H9 (cell line): Measurements from ENCODE around the gene SLC25A46. TPM values are rescaled to one million over a fixed set of nuclear protein-coding genes. Genes with fewer than 3 reads are reported as not detected.

Source experiments
- DNase-seq: peaks from one replicate; pipeline ENCODE4 v3.0.0-alpha.2; 2017
- H2AFZ ChIP-seq: one replicate; pipeline ENCODE4 v1.6.1; 2013; ENCODE audit warnings: mild to moderate bottlenecking, low read length, control low read depth, moderate library complexity
- H2AK5ac ChIP-seq: 2 replicates; pipeline ENCODE4 v1.6.1; 2013; ENCODE audit warnings: low read length, control low read depth, mixed read lengths; ENCODE audit not compliant: insufficient read length
- H2BK120ac ChIP-seq: one replicate; pipeline ENCODE4 v1.6.1; 2013; ENCODE audit warnings: low read depth, mild to moderate bottlenecking, low read length, control low read depth, inconsistent platforms; ENCODE audit not compliant: poor library complexity, severe bottlenecking
- H2BK12ac ChIP-seq: 2 replicates; pipeline ENCODE4 v1.6.1; 2013; ENCODE audit warnings: low read length, control low read depth, mixed read lengths, low read depth; ENCODE audit not compliant: insufficient read length
- H2BK15ac ChIP-seq: 2 replicates; pipeline ENCODE4 v1.6.1; 2013; ENCODE audit warnings: low read depth, low read length, control low read depth
- H2BK20ac ChIP-seq: one replicate; pipeline ENCODE4 v1.6.1; 2013; ENCODE audit warnings: low read depth, mild to moderate bottlenecking, low read length, control low read depth, inconsistent platforms; ENCODE audit not compliant: poor library complexity, severe bottlenecking
- H2BK5ac ChIP-seq: 2 replicates; pipeline ENCODE4 v1.6.1; 2013; ENCODE audit warnings: low read length, control low read depth, mixed read lengths; ENCODE audit not compliant: insufficient read length
- H3K14ac ChIP-seq: 2 replicates; pipeline ENCODE4 v1.6.1; 2013; ENCODE audit warnings: low read length, control low read depth; ENCODE audit not compliant: insufficient read depth
- H3K18ac ChIP-seq: 2 replicates; pipeline ENCODE4 v1.6.1; 2013; ENCODE audit warnings: low read depth, mild to moderate bottlenecking, mixed read lengths, low read length, control low read depth; ENCODE audit not compliant: insufficient read length
- H3K23ac ChIP-seq: 2 replicates; pipeline ENCODE4 v1.6.1; 2013; ENCODE audit warnings: low read length, control low read depth, mixed read lengths, low read depth; ENCODE audit not compliant: insufficient read length
- H3K23me2 ChIP-seq: 2 replicates; pipeline ENCODE4 v1.6.1; 2013; ENCODE audit warnings: low read depth, mild to moderate bottlenecking, mixed read lengths, low read length, control low read depth; ENCODE audit not compliant: insufficient read length, poor library complexity, severe bottlenecking
- H3K27ac ChIP-seq: 2 replicates; pipeline ENCODE4 v1.5.1; 2013; ENCODE audit warnings: low read length, control low read depth, mixed read lengths, low read depth; ENCODE audit not compliant: insufficient read length
- H3K27me3 ChIP-seq: 2 replicates; pipeline ENCODE4 v1.6.1; 2013; ENCODE audit warnings: low read length, control low read depth, inconsistent platforms; ENCODE audit not compliant: insufficient read depth
- H3K4ac ChIP-seq: 2 replicates; pipeline ENCODE4 v1.6.1; 2013; ENCODE audit warnings: low read depth, mild to moderate bottlenecking, control low read depth, inconsistent platforms, low read length, moderate library complexity
- H3K4me1 ChIP-seq: 2 replicates; pipeline ENCODE4 v1.6.1; 2013; ENCODE audit warnings: low read length, control low read depth, inconsistent platforms; ENCODE audit not compliant: insufficient read depth
- H3K4me2 ChIP-seq: 2 replicates; pipeline ENCODE4 v1.6.1; 2013; ENCODE audit warnings: low read length, control low read depth, mixed read lengths; ENCODE audit not compliant: insufficient read length, insufficient read depth
- H3K56ac ChIP-seq: 2 replicates; pipeline ENCODE4 v1.6.1; 2013; ENCODE audit warnings: low read depth, mild to moderate bottlenecking, mixed read lengths, low read length, control low read depth; ENCODE audit not compliant: insufficient read length
- H3K79me1 ChIP-seq: 2 replicates; pipeline ENCODE4 v1.6.1; 2013; ENCODE audit warnings: low read depth, mild to moderate bottlenecking, moderate library complexity, low read length, control low read depth, inconsistent platforms; ENCODE audit not compliant: insufficient read depth, poor library complexity, severe bottlenecking
- H3K79me2 ChIP-seq: 2 replicates; pipeline ENCODE4 v1.6.1; 2013; ENCODE audit warnings: low read length, control low read depth, inconsistent platforms; ENCODE audit not compliant: insufficient read depth
- H3K9ac ChIP-seq: 2 replicates; pipeline ENCODE4 v1.6.1; 2013; ENCODE audit warnings: low read length, control low read depth, mixed read lengths; ENCODE audit not compliant: insufficient read length; ENCODE audit errors: extremely low read depth
- H3K9me3 ChIP-seq: one replicate; pipeline ENCODE4 v1.6.1; 2013; ENCODE audit warnings: low read depth, low read length, inconsistent platforms; ENCODE audit not compliant: control insufficient read depth
- H3T11ph ChIP-seq: one replicate; pipeline ENCODE4 v1.6.1; 2013; ENCODE audit warnings: mild to moderate bottlenecking, low read length, control low read depth, inconsistent platforms
- H4K20me1 ChIP-seq: one replicate; pipeline ENCODE4 v1.6.1; 2013; ENCODE audit not compliant: control insufficient read depth, insufficient read length, insufficient read depth
- H4K5ac ChIP-seq: 2 replicates; pipeline ENCODE4 v1.6.1; 2013; ENCODE audit warnings: low read depth, mild to moderate bottlenecking, mixed read lengths, low read length, control low read depth; ENCODE audit not compliant: insufficient read length
- H4K8ac ChIP-seq: replicated peaks from 2 replicates; pipeline ENCODE4 v1.6.1; 2013; ENCODE audit warnings: low read length, control low read depth, mixed read lengths, low read depth; ENCODE audit not compliant: insufficient read length
- H4K91ac ChIP-seq: 2 replicates; pipeline ENCODE4 v1.6.1; 2013; ENCODE audit warnings: low read depth, mild to moderate bottlenecking, moderate library complexity, mixed read lengths, low read length, control low read depth; ENCODE audit not compliant: insufficient read length
- H3K27ac Mint-ChIP-seq, 3 experiments: 2 replicates in 2 of 3; 3 replicates in 1 of 3; pipeline ENCODE4 v1.8.0; 2020 to 2021; ENCODE audit warnings: mixed read lengths in 3 of 3, mild to moderate bottlenecking in 1 of 3, moderate library complexity in 1 of 3
- H3K27me3 Mint-ChIP-seq: 2 replicates; pipeline ENCODE4 v1.8.0; 2021; ENCODE audit warnings: low read depth, mild to moderate bottlenecking, moderate library complexity, mixed read lengths
- H3K36me3 Mint-ChIP-seq, 3 experiments: 2 replicates in 2 of 3; 3 replicates in 1 of 3; pipeline ENCODE4 v1.8.0; 2020 to 2021; ENCODE audit warnings: low read depth in 3 of 3, mixed read lengths in 3 of 3; ENCODE audit not compliant: insufficient read depth in 1 of 3
- H3K4me1 Mint-ChIP-seq, 2 experiments: 2 replicates each; pipeline ENCODE4 v1.8.0; 2020; ENCODE audit warnings: mixed read lengths in 2 of 2
- H3K4me3 Mint-ChIP-seq, 2 experiments: 2 replicates in 1 of 2; 3 replicates in 1 of 2; pipeline ENCODE4 v1.8.0; 2020 to 2021; ENCODE audit warnings: mild to moderate bottlenecking in 2 of 2, mixed read lengths in 2 of 2, moderate library complexity in 1 of 2
- H3K9me3 Mint-ChIP-seq, 2 experiments: 2 replicates in 1 of 2; 3 replicates in 1 of 2; pipeline ENCODE4 v1.8.0; 2020; ENCODE audit warnings: mild to moderate bottlenecking in 2 of 2, mixed read lengths in 2 of 2, moderate library complexity in 1 of 2
- WGBS: extraction: QIAGEN DNeasy Blood & Tissue Kit; methylation state at CpG from one replicate; pipeline ENCODE4 v1.1.7; 2013; ENCODE audit warnings: missing lambda C conversion rate, low lambda C conversion rate, mixed read lengths; ENCODE audit not compliant: insufficient read length; ENCODE audit errors: extremely low coverage; 5-methylcytosine and 5-hydroxymethylcytosine counted together
- total RNA-seq: library from RNA; stranded (reverse); gene quantifications from 2 replicates; pipeline ENCODE4 v1.2.1, GENCODE V29; 2021
- TF ChIP-seq, protein P1 (sequence below): fragments of 200-600 bp; sonication (generic); conservative IDR thresholded peaks from 3 replicates; pipeline ENCODE4 v1.8.0; 2021; ENCODE audit warnings: antibody characterized with exemption, mild to moderate bottlenecking

The SLC25A46 gene
- total RNA-seq, 1 experiment from 2014 or later = 26.0 TPM

- H3K79me1 ChIP-seq = no peaks in the 10 kb centered on the region
- H4K20me1 ChIP-seq = no peaks in the 10 kb centered on the region
- WGBS = no CpG with 5 or more reads among the region's 1 CpG
- H3K27me3 ChIP-seq = no peaks in the 10 kb centered on the region
- no peak overlapping the region for H3K9ac ChIP-seq
- DNase-seq = no peak
- no peak overlapping the region for H3T11ph ChIP-seq
- no peak overlapping the region for H2AFZ ChIP-seq
- H2BK120ac ChIP-seq = no peak overlapping the region
- H4K5ac ChIP-seq = no peak overlapping the region
- no peaks in the 10 kb centered on the region for H3K79me2 ChIP-seq
- no peak overlapping the region for H3K23ac ChIP-seq
- no peak overlapping the region for H2BK15ac ChIP-seq
- no peak overlapping the region for H4K8ac ChIP-seq
- Mint-ChIP-seq H3K27me3 (no peaks in the 10 kb centered on the region), H3K27ac (peak overlapping the region in 1 of 3 experiments; percentile 2; a peak in 1 of 7 replicates), H3K4me3 (no peak overlapping the region), H3K36me3 (peaks cover 0 to 4% (median 0%) of the 10 kb centered on the region in 3 experiments; a peak in 2 of 7 replicates), H3K4me1 (no peaks in the 10 kb centered on the region; a peak in 1 of 4 replicates), H3K9me3 (no peaks in the 10 kb centered on the region)
- H2BK12ac ChIP-seq = no peak overlapping the region
- no peak overlapping the region for H3K4me2 ChIP-seq
- H3K56ac ChIP-seq = no peak overlapping the region
- H2BK20ac ChIP-seq = no peak overlapping the region
- H3K4ac ChIP-seq = no peak overlapping the region
- H3K14ac ChIP-seq = no peak overlapping the region
- no peak overlapping the region for H2AK5ac ChIP-seq
- no peak overlapping the region for H3K27ac ChIP-seq
- no peak overlapping the region for H3K18ac ChIP-seq
- TF ChIP-seq, protein P1, sequence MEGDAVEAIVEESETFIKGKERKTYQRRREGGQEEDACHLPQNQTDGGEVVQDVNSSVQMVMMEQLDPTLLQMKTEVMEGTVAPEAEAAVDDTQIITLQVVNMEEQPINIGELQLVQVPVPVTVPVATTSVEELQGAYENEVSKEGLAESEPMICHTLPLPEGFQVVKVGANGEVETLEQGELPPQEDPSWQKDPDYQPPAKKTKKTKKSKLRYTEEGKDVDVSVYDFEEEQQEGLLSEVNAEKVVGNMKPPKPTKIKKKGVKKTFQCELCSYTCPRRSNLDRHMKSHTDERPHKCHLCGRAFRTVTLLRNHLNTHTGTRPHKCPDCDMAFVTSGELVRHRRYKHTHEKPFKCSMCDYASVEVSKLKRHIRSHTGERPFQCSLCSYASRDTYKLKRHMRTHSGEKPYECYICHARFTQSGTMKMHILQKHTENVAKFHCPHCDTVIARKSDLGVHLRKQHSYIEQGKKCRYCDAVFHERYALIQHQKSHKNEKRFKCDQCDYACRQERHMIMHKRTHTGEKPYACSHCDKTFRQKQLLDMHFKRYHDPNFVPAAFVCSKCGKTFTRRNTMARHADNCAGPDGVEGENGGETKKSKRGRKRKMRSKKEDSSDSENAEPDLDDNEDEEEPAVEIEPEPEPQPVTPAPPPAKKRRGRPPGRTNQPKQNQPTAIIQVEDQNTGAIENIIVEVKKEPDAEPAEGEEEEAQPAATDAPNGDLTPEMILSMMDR = no peak
- no peak overlapping the region for H2BK5ac ChIP-seq
- no peaks in the 10 kb centered on the region for H3K9me3 ChIP-seq
- H3K23me2 ChIP-seq = no peaks in the 10 kb centered on the region
- no peaks in the 10 kb centered on the region for H3K4me1 ChIP-seq
- H4K91ac ChIP-seq = no peak overlapping the region
Measured at GRCh38 chr5:110752953-110753352, 14.1 kb downstream of the SLC25A46 start.
